Mammary epithelial cell (primary cell): Measurements from ENCODE around the gene RPEL1.

ENCODE experiments used
- CTCF ChIP-seq, 2 donors: IDR thresholded peaks in 1 of 2; conservative IDR thresholded peaks in 1 of 2; 2 replicates each; pipeline ENCODE4 v1.5.1; 2011 to 2012; ENCODE audit warnings: inconsistent platforms in 2 of 2, low read length in 2 of 2, mild to moderate bottlenecking in 2 of 2, control low read depth in 1 of 2, low read depth in 1 of 2; ENCODE audit not compliant: insufficient read depth in 1 of 2; ENCODE audit errors: extremely low read depth in 1 of 2
- EZH2 ChIP-seq: IDR thresholded peaks from 2 replicates; pipeline ENCODE4 v1.6.1; 2012; ENCODE audit warnings: low read length, inconsistent platforms, borderline replicate concordance

GRCh38 chr10:103276251-103276895, 30.7 kb downstream of the RPEL1 start:
- peak; percentile 47 for TF ChIP-seq EZH2
- TF ChIP-seq CTCF (conservative IDR thresholded peaks at IDR 0.05 in 1 of 2, IDR thresholded peaks at IDR 0.05 in 1 of 2; ENCODE audit: extremely low read depth in 1 of 2, insufficient read depth in 1 of 2, low read depth in 1 of 2, low read length in 2 of 2): no peak
